ENCODE results near the gene ARSB.
"Not testable (repeated sequence)": the region's sequence is repeated elsewhere in the genome, so short reads cannot be mapped to it uniquely, and the experiment has no call there.

The ARSB gene

DNA sequence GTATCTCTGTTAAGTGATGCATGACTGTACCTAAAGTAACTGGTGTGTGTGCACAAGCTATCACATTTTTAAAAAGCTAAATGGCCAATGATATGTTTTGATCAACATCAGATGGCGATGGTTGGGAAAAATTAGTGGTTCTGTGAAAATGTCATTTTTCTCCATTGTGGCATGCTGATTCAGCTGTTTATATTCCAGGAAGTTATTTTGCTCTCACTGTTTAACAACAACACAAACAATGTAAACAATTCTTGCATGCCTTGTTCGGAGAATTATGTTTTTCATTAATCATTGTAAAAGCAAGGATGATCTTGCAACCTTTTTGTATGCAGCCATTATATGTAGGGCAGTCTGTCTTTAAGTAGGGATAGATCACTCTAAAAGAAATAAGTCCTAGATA, 230.5 kb downstream of the ARSB start:
- no peak for DNase-seq (ENCODE audit: low read depth in 2 of 2)

DNA sequence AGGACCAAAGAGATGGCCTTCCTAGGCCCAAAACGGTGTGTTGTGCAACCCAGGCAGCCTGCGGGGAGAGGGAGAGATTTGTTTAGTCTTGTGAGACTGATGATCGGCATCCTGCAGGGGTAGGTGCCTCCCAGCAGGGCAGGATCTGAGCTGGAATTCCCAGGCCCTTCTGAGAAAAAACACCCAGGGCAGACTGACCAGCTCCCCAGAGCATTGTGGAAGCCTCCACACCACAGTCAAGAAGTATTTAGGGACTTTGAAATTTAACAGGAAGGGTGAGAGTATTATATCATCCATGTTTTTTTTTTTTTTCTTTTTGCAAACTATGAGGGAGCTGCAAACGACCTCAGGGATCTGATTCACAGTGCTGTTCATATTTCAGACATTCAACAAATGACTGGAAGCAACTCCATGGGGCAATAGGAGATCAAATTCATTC, 232.0 kb downstream of the ARSB start:
- no peak for DNase-seq (ENCODE audit: low read depth in 2 of 2)

DNA sequence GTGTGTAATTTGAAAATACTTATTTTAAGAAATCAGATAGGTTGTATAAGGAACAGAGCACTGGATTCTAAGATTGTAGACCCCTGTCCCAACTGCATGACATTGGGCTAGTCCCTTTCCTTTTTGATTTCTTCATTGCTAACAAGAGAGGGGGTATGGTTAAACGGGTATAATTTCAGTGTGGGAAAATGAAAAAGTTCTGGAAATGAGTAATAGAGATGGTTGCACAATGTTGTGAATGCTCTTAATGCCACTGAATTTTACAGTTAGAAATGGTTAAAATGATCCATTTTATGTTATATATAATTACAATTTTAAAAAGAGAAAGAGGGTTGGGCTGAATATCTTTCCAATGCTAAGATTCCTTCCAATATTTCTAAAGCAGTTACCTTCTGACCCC, 233.2 kb downstream of the ARSB start:
- no peak for DNase-seq (ENCODE audit: low read depth in 2 of 2)

DNA sequence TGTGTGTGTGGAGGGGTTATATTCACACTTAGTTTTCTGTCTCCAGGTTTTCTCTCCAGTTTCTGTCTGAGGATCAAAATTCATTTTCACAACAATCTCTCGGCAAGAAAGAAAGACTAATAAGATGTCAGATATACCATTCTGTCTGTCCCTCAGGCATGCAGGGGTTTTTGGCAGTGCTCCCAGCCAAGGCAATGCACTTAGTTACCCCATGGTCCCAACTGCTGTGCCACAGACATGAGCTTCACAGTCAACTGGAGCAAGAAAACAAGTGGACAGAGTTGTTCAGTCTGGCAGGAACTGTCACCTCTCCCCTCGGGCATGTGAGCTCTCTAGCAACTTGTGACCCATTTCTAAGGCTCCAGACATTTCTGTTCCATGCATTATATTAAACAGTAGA, 234.8 kb downstream of the ARSB start:
- DNase-seq (ENCODE audit: low read depth in 2 of 2), result no peak

DNA sequence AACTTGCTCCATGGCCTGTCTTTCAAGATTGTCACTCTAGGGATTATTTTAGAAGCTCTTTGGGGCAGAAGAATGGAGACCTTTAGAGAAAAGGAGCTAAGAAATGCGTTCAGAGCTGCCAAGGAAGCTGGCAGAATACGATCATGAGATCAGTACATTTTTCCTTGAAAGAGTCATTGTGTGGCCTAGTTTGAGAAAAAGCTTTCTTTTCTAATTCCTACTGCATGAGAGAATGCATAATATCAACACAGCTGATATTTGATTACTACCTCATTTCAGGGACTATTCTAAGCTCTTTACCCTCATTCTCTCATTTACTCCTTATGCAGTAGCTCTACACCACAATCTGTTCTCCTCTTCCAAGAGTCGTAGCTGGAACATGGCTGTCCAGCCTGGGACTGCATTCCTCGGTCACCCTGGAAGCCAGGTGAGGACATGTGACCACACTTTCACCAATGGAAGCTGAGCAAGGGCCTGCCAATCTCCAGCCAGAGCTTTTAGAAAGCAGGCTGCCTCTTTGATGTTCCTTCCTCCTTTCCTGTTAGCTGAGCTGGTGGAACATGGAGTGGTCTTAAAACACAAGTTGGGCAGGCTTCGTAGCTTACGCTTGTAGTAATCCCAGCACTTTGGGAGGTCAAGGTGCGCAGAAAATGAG, 237.3 kb downstream of the ARSB start:
- DNase-seq (ENCODE audit: low read depth in 2 of 2), result no peak

DNA sequence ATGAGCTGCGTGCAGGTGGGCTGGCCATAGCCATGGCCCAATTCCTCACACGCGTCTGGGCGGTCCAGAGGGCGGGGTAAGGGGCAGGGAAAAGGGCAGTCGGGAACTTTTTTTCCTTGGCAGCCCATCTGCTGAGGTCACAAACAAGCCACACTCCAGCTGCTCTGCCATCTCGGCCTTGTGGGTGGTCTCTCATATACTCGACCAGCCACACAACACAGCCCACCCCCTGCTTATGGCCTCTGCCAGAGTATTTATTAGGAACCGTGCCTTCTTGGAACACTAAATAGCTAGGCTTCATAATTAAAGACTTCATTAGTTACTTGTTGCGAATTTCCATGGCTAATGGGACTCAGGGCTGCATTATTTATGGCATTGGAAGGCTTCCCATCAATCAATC, 238.1 kb downstream of the ARSB start:
- no peak for DNase-seq (ENCODE audit: low read depth in 2 of 2)

DNA sequence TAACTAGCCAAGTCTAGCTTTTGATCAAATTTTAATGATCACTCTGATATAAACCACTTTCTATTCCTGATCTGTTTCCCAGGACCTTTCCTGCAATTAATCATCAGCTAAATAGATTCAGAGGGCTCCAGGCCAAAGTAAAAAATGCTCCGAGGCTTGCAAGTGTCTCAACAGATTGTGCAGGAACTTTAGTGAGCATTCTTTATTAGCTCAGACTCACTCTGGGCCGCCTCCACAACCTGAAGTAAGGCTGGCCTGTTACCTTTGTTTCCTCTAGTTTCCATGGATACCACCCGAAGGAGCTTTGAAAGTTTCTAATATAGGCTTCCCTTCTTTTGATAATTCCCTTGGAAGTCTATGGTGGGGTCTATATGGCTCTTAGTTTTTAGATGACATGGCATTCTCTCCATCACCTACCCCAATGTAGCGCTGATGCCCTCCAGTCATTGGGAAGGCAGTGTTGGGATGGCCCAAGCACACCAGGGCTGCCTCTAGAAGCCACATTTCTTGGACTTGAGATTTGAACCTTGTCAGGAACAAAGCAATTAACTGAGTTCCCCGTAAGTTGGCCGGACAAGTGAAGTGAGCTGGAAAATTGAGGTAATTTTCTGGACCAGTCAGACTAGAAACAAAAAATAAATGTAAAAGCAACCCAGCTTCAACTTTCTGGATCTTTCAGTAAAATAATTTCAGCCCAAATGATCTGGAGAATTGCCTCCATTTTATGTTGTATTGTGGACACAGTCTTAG, 238.9 kb downstream of the ARSB start:
- DNase-seq (ENCODE audit: low read depth in 2 of 2), result no peak

DNA sequence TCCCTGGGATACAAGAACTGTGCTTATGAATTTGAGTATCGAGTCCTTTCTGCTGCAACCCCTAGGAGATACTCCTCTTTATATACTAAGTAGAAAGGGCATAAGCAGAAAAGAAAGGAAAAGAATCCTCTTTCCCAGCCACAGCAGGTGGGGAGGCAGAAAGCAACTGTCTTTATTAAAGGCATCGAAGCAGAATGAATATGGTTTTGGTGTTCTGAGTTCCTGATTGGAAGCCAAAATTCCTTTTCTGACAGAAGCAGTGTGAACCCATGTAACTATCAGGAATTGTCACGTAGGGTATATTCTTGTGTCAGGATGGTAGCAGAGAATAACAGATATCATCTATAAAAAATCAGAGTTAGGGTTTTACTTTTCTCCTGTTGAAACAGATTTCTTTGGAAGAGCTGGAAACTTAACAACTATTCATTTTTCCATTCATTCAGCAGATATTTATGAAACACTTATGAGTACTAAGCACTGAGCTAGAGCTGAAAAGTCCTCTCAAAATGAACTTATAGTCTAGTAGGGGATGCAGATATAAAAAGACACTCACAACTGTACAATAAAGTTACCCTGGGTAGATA, 240.1 kb downstream of the ARSB start:
- no peak for DNase-seq (ENCODE audit: low read depth in 2 of 2)

DNA sequence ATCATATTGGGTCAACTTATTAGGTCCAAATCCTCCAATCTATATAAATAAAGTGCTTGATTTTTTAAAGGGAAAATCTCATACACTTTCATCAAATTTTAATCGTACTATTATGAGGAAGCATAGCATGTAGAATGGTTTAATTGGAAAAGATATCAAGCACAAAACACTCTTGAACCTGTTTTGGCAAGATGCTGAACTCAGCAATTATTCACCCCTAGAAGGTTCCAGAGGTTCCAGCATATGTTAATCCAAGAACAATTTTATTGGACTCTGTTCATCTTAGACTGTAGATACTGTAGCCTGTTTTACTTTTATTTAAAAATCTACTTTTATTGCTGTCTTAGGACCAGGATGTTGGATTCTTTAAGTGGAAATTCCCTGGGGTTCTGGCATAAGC, 244.1 kb downstream of the ARSB start:
- no peak for DNase-seq (ENCODE audit: low read depth in 2 of 2)

DNA sequence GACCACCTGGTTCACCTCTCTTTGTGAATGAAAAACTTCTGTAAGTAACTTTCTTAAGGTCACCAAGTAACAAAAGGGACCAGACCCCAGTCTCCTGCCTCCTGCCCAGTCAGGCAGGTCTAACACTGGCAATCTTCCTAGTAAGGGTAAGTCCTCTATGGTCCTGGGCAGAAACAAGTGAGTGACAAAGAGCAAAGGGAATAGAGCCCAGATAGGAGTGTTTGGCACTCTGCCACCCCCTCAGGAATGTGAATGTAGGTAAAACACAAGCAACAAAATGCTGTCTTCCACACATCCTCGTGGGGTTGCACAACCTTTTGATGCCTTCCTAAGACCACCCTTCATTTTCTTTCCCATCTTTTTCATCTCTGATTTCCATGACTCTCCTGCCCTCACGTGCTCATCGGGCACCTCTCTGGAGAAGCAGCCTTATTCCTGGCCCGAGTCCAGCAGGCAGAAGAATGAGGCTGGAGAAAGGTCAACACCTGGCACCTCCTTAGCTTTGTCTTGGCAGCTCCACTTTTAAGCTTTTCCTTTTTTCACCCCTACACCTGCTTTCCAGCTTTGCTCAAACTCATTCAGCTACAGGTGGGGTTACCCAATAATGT, 246.3 kb downstream of the ARSB start:
- DNase-seq (ENCODE audit: low read depth in 2 of 2), result no peak

DNA sequence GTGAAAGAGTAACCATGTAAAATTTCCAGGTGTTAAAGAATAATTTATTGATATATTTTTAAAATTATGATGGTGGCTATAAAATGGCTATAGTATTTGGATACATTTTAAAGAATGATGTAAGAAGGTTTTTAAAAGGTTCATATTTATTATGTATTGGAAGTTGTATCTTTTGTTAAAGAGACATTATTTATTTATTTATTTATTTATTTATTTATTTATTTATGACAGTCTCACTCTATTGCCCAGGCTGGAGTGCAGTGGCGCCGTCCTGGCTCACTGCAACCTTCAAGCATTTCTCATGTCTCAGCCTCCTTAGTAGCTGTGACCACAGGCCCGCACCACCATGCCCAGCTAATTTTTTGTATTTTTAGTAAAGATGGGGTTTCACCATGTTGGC, 247.0 kb downstream of the ARSB start:
- no peak for DNase-seq (ENCODE audit: low read depth in 2 of 2)

DNA sequence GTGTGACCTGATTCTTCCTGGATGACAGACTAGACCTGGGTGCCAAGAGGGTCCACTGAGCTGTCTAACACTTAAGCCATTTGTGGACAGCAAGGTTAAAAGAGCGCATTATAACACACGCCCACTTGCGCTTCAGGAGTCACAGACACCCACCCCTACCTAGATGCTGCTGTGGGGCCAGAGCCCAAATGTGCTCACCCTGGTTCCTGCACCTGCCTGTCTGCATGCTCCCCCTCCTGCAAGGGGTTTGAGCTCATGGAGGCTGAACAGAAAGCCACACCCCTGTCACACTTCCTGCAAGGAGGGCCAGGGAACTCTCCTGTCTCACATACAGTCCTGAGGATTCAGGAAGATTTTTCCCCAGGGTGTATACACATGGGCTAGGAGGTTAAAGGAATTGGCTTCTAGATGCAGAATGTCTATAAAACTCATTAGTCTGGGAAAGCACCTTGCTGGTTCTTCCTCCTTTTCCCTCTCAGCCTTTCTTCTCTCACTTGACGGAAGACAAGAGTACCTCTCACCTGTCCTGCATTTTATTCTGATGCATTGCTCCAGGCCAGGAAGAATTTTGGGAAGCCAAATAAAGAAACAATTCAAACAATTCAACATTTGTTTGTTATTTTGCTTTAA, 249.2 kb downstream of the ARSB start:
- DNase-seq (ENCODE audit: low read depth in 2 of 2), result no peak

DNA sequence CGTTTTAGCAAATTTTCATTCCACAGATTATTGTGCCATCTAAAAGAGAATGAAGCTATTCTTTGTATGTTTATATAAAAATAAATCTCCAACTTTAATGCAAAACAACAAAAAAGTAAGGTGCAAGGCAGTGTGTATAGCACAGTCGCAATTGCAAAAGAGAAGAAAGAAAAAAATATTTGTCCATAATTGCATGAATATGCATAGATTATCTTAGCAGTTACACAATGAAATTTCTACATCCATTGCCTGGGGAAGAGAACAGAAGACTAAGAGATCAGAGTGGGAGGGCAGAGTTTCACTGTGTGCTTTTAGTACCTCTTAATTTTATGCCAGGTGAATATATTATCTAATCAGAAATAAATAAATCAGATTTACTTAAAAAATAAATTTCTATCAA, 250.2 kb downstream of the ARSB start:
- DNase-seq (ENCODE audit: low read depth in 2 of 2), result no peak

DNA sequence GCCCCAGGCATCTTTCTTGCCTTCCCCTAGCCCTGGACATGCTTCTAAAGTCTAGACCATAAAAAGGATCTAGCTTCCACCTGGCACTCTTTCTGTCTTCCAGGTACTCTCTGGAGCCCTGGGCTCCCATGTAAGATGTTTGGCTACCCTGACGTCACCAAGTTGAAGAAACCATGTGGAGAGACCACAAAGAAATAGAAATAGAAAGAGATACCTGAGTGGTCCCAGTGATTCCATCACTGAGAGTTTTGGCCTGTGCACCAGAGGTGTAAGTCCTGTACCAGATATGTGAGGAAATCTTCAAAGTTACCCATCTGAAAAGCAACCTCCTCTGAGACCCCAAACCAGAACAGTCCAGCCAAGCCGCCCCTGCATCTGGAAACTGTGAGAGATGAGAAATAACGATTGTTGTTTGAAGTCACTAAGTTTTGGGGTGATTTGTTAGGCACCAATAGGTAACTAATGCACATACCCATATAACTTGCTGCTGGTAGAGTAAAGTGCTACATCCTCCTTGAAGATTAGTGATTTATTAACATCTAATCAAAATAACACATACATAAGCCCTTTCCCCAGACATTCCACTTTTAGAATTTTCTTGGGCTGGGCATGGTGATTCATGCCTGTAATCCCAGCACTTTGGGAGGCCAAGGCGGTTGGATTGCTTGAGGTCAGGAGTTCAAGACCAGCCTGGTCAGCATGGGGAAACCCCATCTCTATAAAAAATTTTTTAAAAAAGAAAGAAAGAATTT, 250.8 kb downstream of the ARSB start:
- no peak for DNase-seq (ENCODE audit: low read depth in 2 of 2)

DNA sequence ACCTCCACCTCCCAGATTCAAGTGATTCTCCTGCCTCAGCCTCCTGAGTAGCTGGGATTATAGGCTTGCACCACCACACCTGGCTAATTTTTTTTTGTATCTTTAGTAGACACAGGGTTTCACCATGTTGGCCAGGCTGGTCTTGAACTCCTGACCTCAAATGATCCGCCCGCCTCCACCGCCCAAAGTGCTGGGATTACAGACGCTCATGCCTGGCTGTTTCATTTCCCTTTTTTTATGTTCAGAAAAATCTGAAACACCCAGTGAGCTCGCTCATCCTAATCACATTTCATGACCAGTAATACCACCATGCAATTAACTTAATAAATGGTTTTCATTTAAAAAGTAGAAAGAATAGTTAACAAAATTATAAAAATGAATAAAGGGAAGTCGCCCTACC, 252.4 kb downstream of the ARSB start:
- not testable (repeated sequence) for DNase-seq (ENCODE audit: low read depth in 2 of 2)

DNA sequence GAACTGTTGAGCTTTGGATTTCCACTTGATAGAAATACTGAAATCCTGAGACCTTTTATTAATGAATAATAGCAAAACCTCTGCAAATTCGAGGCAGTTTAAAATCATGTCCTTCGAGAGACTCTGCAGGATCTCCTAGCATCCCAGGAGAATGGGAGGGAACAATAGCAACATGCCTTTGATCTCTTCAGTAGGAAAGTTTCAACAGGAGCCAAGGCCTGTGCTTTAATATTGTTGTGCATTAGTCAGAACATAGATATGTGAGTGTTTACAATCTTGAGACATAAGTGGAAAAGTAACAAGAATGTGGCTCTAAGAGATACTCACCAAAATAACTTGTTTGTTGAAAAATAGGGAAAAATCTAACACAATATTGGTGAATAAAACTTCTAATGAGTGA, 253.2 kb downstream of the ARSB start:
- DNase-seq (ENCODE audit: low read depth in 2 of 2), result no peak

DNA sequence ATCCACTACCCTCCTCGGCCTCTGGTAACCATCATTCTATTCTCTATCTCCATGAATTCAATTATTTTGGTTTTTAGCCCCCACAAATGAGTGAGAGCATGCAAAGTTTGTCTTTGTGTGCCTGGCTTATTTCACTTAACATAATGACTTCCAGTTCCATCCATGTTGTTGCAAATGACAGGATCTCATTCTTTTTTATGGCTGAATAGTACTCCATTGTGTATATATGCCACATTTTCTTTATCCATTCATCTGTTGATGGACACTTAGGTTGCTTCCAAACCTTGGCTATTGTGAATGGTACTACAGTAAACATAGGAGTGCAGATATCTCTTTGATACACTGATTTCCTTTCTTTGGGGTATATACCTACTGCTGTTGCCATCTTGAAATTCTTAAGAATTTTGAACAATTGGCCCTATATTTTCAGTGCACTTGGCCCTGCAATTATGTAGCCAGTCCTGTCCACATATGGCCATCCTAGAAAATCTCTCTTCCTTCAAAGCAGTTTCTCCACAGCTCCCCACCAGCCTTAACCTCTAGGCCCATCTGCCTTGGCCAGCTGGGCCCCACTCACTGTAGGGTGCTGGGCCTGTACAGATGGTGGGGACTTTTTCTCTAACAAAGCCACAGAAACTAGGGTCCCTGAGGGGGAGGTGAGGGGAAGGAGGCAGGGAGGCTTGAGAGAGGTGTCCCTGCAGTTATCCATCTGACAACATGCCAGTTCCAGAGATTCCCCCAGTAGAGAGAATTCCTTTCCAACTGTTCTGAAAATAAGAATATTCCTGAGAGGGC, 254.6 kb downstream of the ARSB start:
- no peak for DNase-seq (ENCODE audit: low read depth in 2 of 2)

DNA sequence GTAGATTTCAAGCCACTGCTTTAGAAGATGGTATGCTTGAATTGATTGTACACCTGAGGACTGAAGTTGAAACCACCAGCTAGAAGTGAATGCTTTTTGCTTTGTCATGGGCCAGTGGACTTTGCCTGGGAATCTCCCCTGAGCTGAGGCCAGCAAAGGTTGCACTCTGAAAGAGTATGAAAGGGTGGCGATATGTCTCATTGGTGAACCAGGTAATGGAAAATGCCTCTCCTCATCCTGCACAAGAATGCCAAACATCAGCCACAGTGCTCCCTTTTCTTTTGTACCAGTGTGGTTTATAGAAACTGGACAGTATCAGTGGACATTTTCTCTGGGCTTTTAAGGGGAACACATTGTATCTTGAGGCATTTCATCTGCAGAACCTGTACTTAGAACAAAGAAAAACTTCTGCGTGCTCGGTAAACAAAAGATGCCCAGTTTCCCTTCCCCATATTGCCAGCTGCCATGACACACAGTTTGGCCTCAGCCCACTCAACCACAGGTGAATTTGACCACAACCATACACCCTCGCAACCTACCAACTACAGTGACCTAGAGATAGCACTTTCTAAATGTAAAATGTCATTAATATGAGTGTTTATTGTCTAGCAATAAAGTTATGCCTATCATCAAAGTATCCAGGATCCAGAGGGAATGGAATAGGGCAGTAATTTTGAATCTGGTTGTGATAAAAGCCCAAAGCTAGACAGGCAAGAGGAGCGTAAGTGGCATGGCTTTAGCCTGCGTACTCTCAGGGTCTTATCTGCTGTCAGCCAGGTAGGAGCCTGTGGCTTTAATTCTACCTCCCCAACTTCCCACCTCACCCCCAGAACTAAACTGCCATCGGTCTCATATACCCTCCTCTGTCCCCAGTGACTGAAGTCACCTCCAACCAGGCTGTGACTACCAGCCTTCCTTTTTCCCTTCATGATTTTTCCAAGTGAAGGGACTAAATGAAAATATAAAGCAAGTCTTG, 257.0 kb downstream of the ARSB start:
- no peak for DNase-seq (ENCODE audit: low read depth in 2 of 2)
